IMR-90 (cell line): ENCODE measurements around the gene SKIC3. TPM values are rescaled to one million over a fixed set of nuclear protein-coding genes. Genes with fewer than 3 reads are reported as not detected.

Experiments
- ATAC-seq: fragments of 200-7000 bp; cut with Tn5 transposase; 2 replicates; pipeline ENCODE4 v1.9.1; 2020; ENCODE audit warnings: low read depth, mild to moderate bottlenecking, moderate library complexity
- BruUV-seq: library from RNA; stranded (reverse); fragments of 400-500 nt; replicated peaks from 2 replicates; lab custom pipeline; 2021; lab: Mats Ljungman, UMichigan
- CTCF ChIA-PET: fragments of 300-600 bp; formaldehyde crosslinking; extraction: SDS; loops from one replicate; lab custom pipeline; 2021; ENCODE audit warnings: antibody characterized with exemption; lab: Yijun Ruan, JAX
- POLR2A ChIA-PET: fragments of 300-600 bp; sonication (Branson Sonifier 250); formaldehyde crosslinking; loops from one replicate; lab custom pipeline; 2022; ENCODE audit warnings: antibody characterized with exemption; ENCODE audit not compliant: unreplicated experiment; lab: Charles Lee
- DNase-seq: peaks from one replicate; pipeline ENCODE4 v3.0.0; 2013
- H2AFZ ChIP-seq: replicated peaks from 2 replicates; pipeline ENCODE3; 2013; ENCODE audit warnings: low read length, mild to moderate bottlenecking; ENCODE audit not compliant: poor library complexity
- H2AK5ac ChIP-seq: 2 replicates; pipeline ENCODE4 v1.6.1; 2013; ENCODE audit warnings: low read depth, low read length, inconsistent platforms
- H2AK9ac ChIP-seq: replicated peaks from 2 replicates; pipeline ENCODE3; 2013; ENCODE audit warnings: mild to moderate bottlenecking, low read depth, low read length, moderate library complexity; ENCODE audit not compliant: poor library complexity
- H2BK120ac ChIP-seq: 2 replicates; pipeline ENCODE4 v1.6.1; 2013; ENCODE audit warnings: low read depth, low read length, inconsistent platforms
- H2BK15ac ChIP-seq: 3 replicates; pipeline ENCODE4 v1.6.1; 2013; ENCODE audit warnings: low read depth, low read length, inconsistent platforms
- H2BK20ac ChIP-seq: 2 replicates; pipeline ENCODE4 v1.6.1; 2013; ENCODE audit warnings: low read depth, mild to moderate bottlenecking, inconsistent platforms, low read length, moderate library complexity
- H2BK5ac ChIP-seq: 2 replicates; pipeline ENCODE4 v1.6.1; 2013; ENCODE audit warnings: mild to moderate bottlenecking, low read depth, low read length, inconsistent platforms; ENCODE audit not compliant: poor library complexity, severe bottlenecking
- H3K14ac ChIP-seq: replicated peaks from 2 replicates; pipeline ENCODE4 v1.6.1; 2013; ENCODE audit warnings: low read depth, low read length, inconsistent platforms
- H3K18ac ChIP-seq: 2 replicates; pipeline ENCODE4 v1.6.1; 2013; ENCODE audit warnings: low read depth, low read length, control low read depth
- H3K23ac ChIP-seq: 2 replicates; pipeline ENCODE4 v1.6.1; 2013; ENCODE audit warnings: low read depth, low read length, inconsistent platforms
- H3K27ac ChIP-seq: 2 replicates; pipeline ENCODE4 v1.5.1; 2013; ENCODE audit warnings: mild to moderate bottlenecking, control low read depth, low read length; ENCODE audit not compliant: insufficient read depth
- H3K27me3 ChIP-seq: 2 replicates; pipeline ENCODE4 v1.6.1; 2013; ENCODE audit warnings: low read length; ENCODE audit not compliant: control insufficient read depth, insufficient read depth
- H3K36me3 ChIP-seq: 2 replicates; pipeline ENCODE4 v1.6.1; 2013; ENCODE audit warnings: low read length, mixed read lengths; ENCODE audit not compliant: control insufficient read depth, insufficient read depth
- H3K4ac ChIP-seq: 2 replicates; pipeline ENCODE4 v1.6.1; 2013; ENCODE audit warnings: low read depth, low read length, inconsistent platforms
- H3K4me1 ChIP-seq: 2 replicates; pipeline ENCODE4 v1.6.1; 2013; ENCODE audit warnings: low read length, mixed read lengths; ENCODE audit not compliant: control insufficient read depth, insufficient read depth
- H3K4me2 ChIP-seq: 2 replicates; pipeline ENCODE4 v1.6.1; 2013; ENCODE audit warnings: low read depth, mild to moderate bottlenecking, control low read depth, low read length, moderate library complexity
- H3K4me3 ChIP-seq: 2 replicates; pipeline ENCODE4 v1.5.1; 2013; ENCODE audit warnings: low read depth, mild to moderate bottlenecking, control low read depth, low read length, moderate library complexity; ENCODE audit not compliant: insufficient read depth
- H3K56ac ChIP-seq: 2 replicates; pipeline ENCODE4 v1.6.1; 2013; ENCODE audit warnings: low read length, inconsistent platforms; ENCODE audit not compliant: insufficient read depth; ENCODE audit errors: extremely low read depth
- H3K79me1 ChIP-seq, 2 experiments: 2 replicates each; pipeline ENCODE4 v1.6.1; 2013; ENCODE audit warnings: low read length in 2 of 2, inconsistent platforms in 1 of 2, low read depth in 1 of 2
- H3K9ac ChIP-seq: 2 replicates; pipeline ENCODE4 v1.6.1; 2013; ENCODE audit warnings: low read depth, low read length, control low read depth
- H3K9me1 ChIP-seq: 2 replicates; pipeline ENCODE4 v1.6.1; 2013; ENCODE audit warnings: low read length, inconsistent platforms; ENCODE audit not compliant: insufficient read depth
- H3K9me3 ChIP-seq: 2 replicates; pipeline ENCODE4 v1.6.1; 2013; ENCODE audit warnings: low read length; ENCODE audit not compliant: control insufficient read depth, insufficient read depth
- H4K20me1 ChIP-seq: 2 replicates; pipeline ENCODE4 v1.6.1; 2013; ENCODE audit warnings: low read length, inconsistent platforms; ENCODE audit not compliant: insufficient read depth
- H4K5ac ChIP-seq: 2 replicates; pipeline ENCODE4 v1.6.1; 2013; ENCODE audit warnings: mild to moderate bottlenecking, low read depth, low read length, control low read depth
- H4K8ac ChIP-seq, 2 experiments: 2 replicates each; pipeline ENCODE4 v1.6.1; 2013; ENCODE audit warnings: low read depth in 2 of 2, low read length in 2 of 2, control low read depth in 1 of 2, inconsistent platforms in 1 of 2
- H4K91ac ChIP-seq: 2 replicates; pipeline ENCODE4 v1.6.1; 2013; ENCODE audit warnings: low read depth, low read length, inconsistent platforms; ENCODE audit not compliant: insufficient read depth
- BHLHE40 ChIP-seq: fragments of 150-350 bp; IDR thresholded peaks from 2 replicates; pipeline ENCODE4 v1.6.1; 2016; ENCODE audit warnings: mild to moderate bottlenecking, low read depth, low read length
- CEBPB ChIP-seq: IDR thresholded peaks from 2 replicates; pipeline ENCODE4 v1.6.1; 2012; ENCODE audit warnings: low read depth, low read length, improper control_type of control experiment
- CHD1 ChIP-seq: IDR thresholded peaks from 2 replicates; pipeline ENCODE4 v1.6.1; 2012; ENCODE audit warnings: low read depth, low read length, improper control_type of control experiment
- CTCF ChIP-seq: conservative IDR thresholded peaks from 2 replicates; pipeline ENCODE4 v1.5.1; 2012; ENCODE audit warnings: mild to moderate bottlenecking, low read depth, low read length, improper control_type of control experiment
- ELK1 ChIP-seq: fragments of 150-350 bp; IDR thresholded peaks from 2 replicates; pipeline ENCODE4 v1.6.1; 2016; ENCODE audit warnings: low read depth, mild to moderate bottlenecking, low read length, moderate library complexity, borderline replicate concordance
- FOS ChIP-seq: fragments of 150-350 bp; IDR thresholded peaks from 2 replicates; pipeline ENCODE4 v1.6.1; 2016; ENCODE audit warnings: low read depth, low read length
- MAFK ChIP-seq: IDR thresholded peaks from 2 replicates; pipeline ENCODE4 v1.6.1; 2012; ENCODE audit warnings: low read depth, low read length, improper control_type of control experiment
- MAZ ChIP-seq: IDR thresholded peaks from 2 replicates; pipeline ENCODE4 v1.6.1; 2012; ENCODE audit warnings: low read depth, mild to moderate bottlenecking, low read length, improper control_type of control experiment, moderate library complexity, borderline replicate concordance
- MXI1 ChIP-seq: IDR thresholded peaks from 2 replicates; pipeline ENCODE4 v1.6.1; 2012; ENCODE audit warnings: low read depth, mild to moderate bottlenecking, low read length, moderate library complexity, borderline replicate concordance
- NFE2L2 ChIP-seq: fragments of 150-350 bp; IDR thresholded peaks from 2 replicates; pipeline ENCODE4 v1.6.1; 2016; ENCODE audit warnings: low read depth, mild to moderate bottlenecking, low read length
- POLR2A ChIP-seq: IDR thresholded peaks from 2 replicates; pipeline ENCODE4 v1.6.1; 2012; ENCODE audit warnings: mild to moderate bottlenecking, low read depth, low read length
- RAD21 ChIP-seq: IDR thresholded peaks from 2 replicates; pipeline ENCODE4 v1.6.1; 2012; ENCODE audit warnings: low read length, improper control_type of control experiment
- RCOR1 ChIP-seq: IDR thresholded peaks from 2 replicates; pipeline ENCODE4 v1.6.1; 2012; ENCODE audit warnings: mild to moderate bottlenecking, low read length, improper control_type of control experiment; ENCODE audit not compliant: insufficient replicate concordance
- RFX5 ChIP-seq: IDR thresholded peaks from 2 replicates; pipeline ENCODE4 v1.8.0; 2012; ENCODE audit warnings: low read depth, mild to moderate bottlenecking, low read length, moderate library complexity
- WGBS, 2 experiments: methylation state at CpG; one replicate each; pipeline versions ENCODE4 v1.1.5 to v1.1.7; 2013; ENCODE audit warnings: missing lambda C conversion rate in 2 of 2; ENCODE audit not compliant: insufficient read length in 1 of 2; ENCODE audit errors: extremely low coverage in 2 of 2; 5-methylcytosine and 5-hydroxymethylcytosine counted together
- dilution Hi-C: fragments of 300-500 bp; cut with HindIII; formaldehyde crosslinking; loops from one replicate; pipeline ENCODE4 v1.14.3; 2018; ENCODE audit warnings: low sequenced_read_pairs; ENCODE audit not compliant: unreplicated experiment
- in situ Hi-C: fragments of 300-500 bp; cut with MboI; formaldehyde crosslinking; loops from 3 replicates; pipeline ENCODE4 v1.14.3; 2019; ENCODE audit warnings: low sequenced_read_pairs, inconsistent platforms, mixed read lengths
- intact Hi-C: fragments of 100-400 bp; cut with micrococcal nuclease; formaldehyde crosslinking; loops from 2 replicates; pipeline ENCODE4 v1.10.0; 2022
- polyA plus RNA-seq, 3 experiments: library from polyadenylated mRNA; depleted of rRNA; stranded (reverse); fragments of >200 nt; gene quantifications; 2 replicates each; pipeline ENCODE4 v1.2.3, GENCODE V29; 2012; ENCODE audit warnings: low replicate concordance in 1 of 3
- total RNA-seq: library from RNA; depleted of rRNA; stranded (reverse); fragments of >200 nt; gene quantifications from 2 replicates; pipeline ENCODE4 v1.2.3, GENCODE V29; 2012
- TF ChIP-seq, protein P1 (sequence below): fragments of 150-350 bp; IDR thresholded peaks from 2 replicates; pipeline ENCODE4 v1.6.1; 2017; ENCODE audit warnings: mild to moderate bottlenecking, antibody characterized with exemption, low read length, low read depth

Gene SKIC3
- total and polyA plus RNA-seq, 2 of the 4 experiments (the other 2 are of a cell fraction): 47.1 to 145 TPM

- Histone ChIP-seq H2BK5ac (no peak overlapping the region), H2AFZ (no peak overlapping the region), H2BK120ac (no peak overlapping the region), H3K4me1 (no peaks in the 10 kb centered on the region), H4K5ac (no peak overlapping the region), H3K23ac (no peak overlapping the region), H3K9ac (no peak overlapping the region), H3K4me3 (no peak overlapping the region), H3K9me3 (no peaks in the 10 kb centered on the region), H3K9me1 (peaks cover 5% of the 10 kb centered on the region; the same call in 1 of the 2 replicates), H4K91ac (no peak overlapping the region), H4K8ac (no peak overlapping the region), H3K27ac (no peak overlapping the region), H2BK15ac (no peak overlapping the region), H3K27me3 (no peaks in the 10 kb centered on the region), H3K14ac (no peak overlapping the region), H2AK5ac (no peak overlapping the region), H3K18ac (no peak overlapping the region), H2AK9ac (no peak overlapping the region), H3K4ac (no peak overlapping the region), H3K4me2 (no peak overlapping the region), H3K79me1 (peaks cover 20 to 34% of the 10 kb centered on the region in 2 experiments), H3K36me3 (peaks cover 18% of the 10 kb centered on the region), H3K56ac (no peak overlapping the region), H2BK20ac (no peak overlapping the region), H4K20me1 (no peaks in the 10 kb centered on the region)
- WGBS, 2 experiments: no CpG with 5 or more reads among the region's 2 CpGs
- ATAC-seq (no peak), DNase-seq (peak; percentile 17)
- POLR2A ChIA-PET: no interaction called here
- CTCF ChIA-PET: interaction anchor here (0.6 kb wide), 1 partner anchor 20 kb away, joined by 3 read pairs; no protein-coding TSS in a partner anchor
- no peak for TF ChIP-seq MAZ
- TF ChIP-seq POLR2A: no peak
- no peak for TF ChIP-seq BHLHE40
- TF ChIP-seq RCOR1: no peak
- TF ChIP-seq MXI1: no peak
- no peak for TF ChIP-seq CEBPB
- TF ChIP-seq CHD1: no peak
- TF ChIP-seq ELK1: no peak
- TF ChIP-seq FOS: no peak
- TF ChIP-seq, protein P1, sequence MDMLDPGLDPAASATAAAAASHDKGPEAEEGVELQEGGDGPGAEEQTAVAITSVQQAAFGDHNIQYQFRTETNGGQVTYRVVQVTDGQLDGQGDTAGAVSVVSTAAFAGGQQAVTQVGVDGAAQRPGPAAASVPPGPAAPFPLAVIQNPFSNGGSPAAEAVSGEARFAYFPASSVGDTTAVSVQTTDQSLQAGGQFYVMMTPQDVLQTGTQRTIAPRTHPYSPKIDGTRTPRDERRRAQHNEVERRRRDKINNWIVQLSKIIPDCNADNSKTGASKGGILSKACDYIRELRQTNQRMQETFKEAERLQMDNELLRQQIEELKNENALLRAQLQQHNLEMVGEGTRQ: no peak
- no peak for TF ChIP-seq RFX5
- TF ChIP-seq RAD21: no peak
- no peak for TF ChIP-seq CTCF
- TF ChIP-seq NFE2L2: no peak
- TF ChIP-seq MAFK: no peak
- in situ Hi-C loops (no loop called here), intact Hi-C loops (no loop called here), dilution Hi-C loops (no loop called here)
- no TSS peak for BruUV-seq
These were observed 27.9 kb downstream of the SKIC3 start for GRCh38 chr5:95526871-95527270.
